B cell (primary cell): ENCODE measurements around the gene PSMC5. TPM values are rescaled to one million over a fixed set of nuclear protein-coding genes. Genes with fewer than 3 reads are reported as not detected.
"Not testable (repeated sequence)": the region's sequence is repeated elsewhere in the genome, so short reads cannot be mapped to it uniquely, and the experiment has no call there.

Experiments used
- ATAC-seq: fragments of 200-7000 bp; cut with Tn5 transposase; one replicate; pipeline ENCODE4 v1.10.0; 2021; ENCODE audit warnings: low read depth, mild to moderate bottlenecking, moderate number of reproducible peaks, moderate library complexity
- CTCF ChIA-PET: fragments of 350-600 bp; sonication (Branson Sonifier 250); formaldehyde crosslinking; loops from one replicate; lab custom pipeline; 2021; ENCODE audit warnings: antibody characterized with exemption, inconsistent platforms; lab: Charles Lee
- POLR2A ChIA-PET: fragments of 350-600 bp; sonication (Branson Sonifier 250); formaldehyde crosslinking; loops from one replicate; lab custom pipeline; 2021; ENCODE audit warnings: antibody characterized with exemption; lab: Charles Lee
- DNase-seq: peaks from one replicate; pipeline ENCODE4 v3.0.0; 2013
- H2AFZ ChIP-seq: 2 replicates; pipeline ENCODE4 v1.6.1; 2012; ENCODE audit warnings: mild to moderate bottlenecking, low read depth, low read length; ENCODE audit not compliant: insufficient read depth, poor library complexity, severe bottlenecking
- H3K27ac ChIP-seq, 2 donors: 1 replicate in 1 of 2; 2 replicates in 1 of 2; pipeline ENCODE4 v1.5.1; 2012 to 2013; ENCODE audit warnings: low read length in 2 of 2, mild to moderate bottlenecking in 2 of 2, moderate library complexity in 1 of 2
- H3K27me3 ChIP-seq, 4 experiments: fragments of 200-600 bp in 1 of 4; sonication (generic) in 1 of 4; replicated peaks in 1 of 4; 1 replicate in 2 of 4; 2 replicates in 2 of 4; pipeline versions ENCODE4 v1.6.1 to v1.7.0; 2013 to 2016; ENCODE audit warnings: low read length in 3 of 4, mild to moderate bottlenecking in 2 of 4, mixed read lengths in 1 of 4, moderate library complexity in 1 of 4; ENCODE audit not compliant: insufficient read depth in 4 of 4, control insufficient read depth in 3 of 4; ENCODE audit errors: control extremely low read depth in 1 of 4
- H3K36me3 ChIP-seq, 2 experiments: replicated peaks in 1 of 2; 1 replicate in 1 of 2; 2 replicates in 1 of 2; pipeline versions ENCODE4 v1.6.1 to v1.7.1; 2013; ENCODE audit warnings: low read length in 1 of 2; ENCODE audit not compliant: insufficient read depth in 2 of 2, control insufficient read depth in 1 of 2; ENCODE audit errors: control extremely low read depth in 1 of 2, extremely low read depth in 1 of 2
- H3K4me1 ChIP-seq, 2 donors: fragments of 200-600 bp in 1 of 2; sonication (generic) in 1 of 2; 1 replicate in 1 of 2; 2 replicates in 1 of 2; pipeline versions ENCODE4 v1.5.1 to v1.6.1; 2013 to 2017; ENCODE audit warnings: low read length in 2 of 2; ENCODE audit not compliant: control insufficient read depth in 2 of 2, insufficient read depth in 2 of 2
- H3K4me2 ChIP-seq: replicated peaks from 2 replicates; pipeline ENCODE3; 2012; ENCODE audit warnings: mild to moderate bottlenecking, low read depth, low read length; ENCODE audit not compliant: poor library complexity, severe bottlenecking
- H3K4me3 ChIP-seq, 5 experiments: fragments of 200-600 bp in 1 of 5; sonication (generic) in 1 of 5; 1 replicate in 3 of 5; 2 replicates in 2 of 5; pipeline versions ENCODE4 v1.5.1 to v1.7.0; 2011 to 2016; ENCODE audit warnings: low read length in 4 of 5, mild to moderate bottlenecking in 4 of 5, low read depth in 2 of 5, control low read depth in 1 of 5, moderate library complexity in 1 of 5; ENCODE audit not compliant: insufficient read depth in 1 of 5; ENCODE audit errors: control extremely low read depth in 1 of 5, extremely low read depth in 1 of 5
- H3K79me2 ChIP-seq: fragments of 200-600 bp; sonication (generic); one replicate; pipeline ENCODE4 v1.6.0; 2016; ENCODE audit warnings: low read length; ENCODE audit not compliant: control insufficient read depth, insufficient read depth
- H3K9ac ChIP-seq: fragments of 200-600 bp; sonication (generic); 2 replicates; pipeline ENCODE4 v1.6.1; 2017; ENCODE audit warnings: mild to moderate bottlenecking, low read length, moderate library complexity
- H3K9me3 ChIP-seq, 3 donors: one replicate each; pipeline versions ENCODE4 v1.6.1 to v1.7.1; 2013; ENCODE audit warnings: low read length in 2 of 3; ENCODE audit not compliant: control insufficient read depth in 2 of 3, insufficient read depth in 1 of 3; ENCODE audit errors: control extremely low read depth in 1 of 3
- H4K20me1 ChIP-seq: 2 replicates; pipeline ENCODE4 v1.6.0; 2012; ENCODE audit warnings: mild to moderate bottlenecking, low read length; ENCODE audit not compliant: insufficient read depth, control insufficient read depth, poor library complexity, severe bottlenecking
- H3K27ac Mint-ChIP-seq: one replicate; pipeline ENCODE4 v1.8.0; 2021; ENCODE audit warnings: mixed read lengths
- H3K27me3 Mint-ChIP-seq: one replicate; pipeline ENCODE4 v1.8.0; 2021; ENCODE audit warnings: mixed read lengths
- H3K4me1 Mint-ChIP-seq: one replicate; pipeline ENCODE4 v1.8.0; 2021; ENCODE audit warnings: mixed read lengths
- H3K4me3 Mint-ChIP-seq: one replicate; pipeline ENCODE4 v1.8.0; 2021; ENCODE audit warnings: mixed read lengths
- H3K9me3 Mint-ChIP-seq: one replicate; pipeline ENCODE4 v1.8.0; 2022; ENCODE audit warnings: mixed read lengths; ENCODE audit not compliant: insufficient read depth
- EZH2 ChIP-seq: IDR thresholded peaks from 2 replicates; pipeline ENCODE4 v1.6.1; 2012; ENCODE audit warnings: borderline replicate concordance, low read depth, mild to moderate bottlenecking, moderate library complexity, low read length; ENCODE audit not compliant: insufficient read depth, poor library complexity, severe bottlenecking
- WGBS: methylation state at CpG from one replicate; pipeline ENCODE4 v1.1.5; 2013; ENCODE audit warnings: missing lambda C conversion rate; ENCODE audit not compliant: insufficient coverage; 5-methylcytosine and 5-hydroxymethylcytosine counted together
- intact Hi-C: fragments of 100-400 bp; cut with micrococcal nuclease; formaldehyde crosslinking; loops from one replicate; pipeline ENCODE4 v1.10.0; 2022
- polyA plus RNA-seq: library from polyadenylated mRNA; depleted of rRNA; stranded (reverse); fragments of >200 nt; gene quantifications from 2 replicates; pipeline ENCODE4 v1.2.3, GENCODE V29; 2012
- total RNA-seq, 2 donors: library from RNA; stranded (reverse); fragments of 120-200 nt in 1 of 2; gene quantifications; 1 replicate in 1 of 2; 2 replicates in 1 of 2; pipeline versions ENCODE4 v1.2.3 to v1.2.4, GENCODE V29; 2013 to 2022
- TF ChIP-seq, protein P1 (sequence below): fragments of 200-600 bp; IDR thresholded peaks from one replicate; pipeline ENCODE4 v1.8.0; 2022; ENCODE audit warnings: antibody characterized with exemption, mild to moderate bottlenecking

PSMC5 gene
- total and polyA plus RNA-seq, 2 donors (not counting 1 experiment from before 2014, with no cell fraction given) = 87.1 to 104 TPM

DNA sequence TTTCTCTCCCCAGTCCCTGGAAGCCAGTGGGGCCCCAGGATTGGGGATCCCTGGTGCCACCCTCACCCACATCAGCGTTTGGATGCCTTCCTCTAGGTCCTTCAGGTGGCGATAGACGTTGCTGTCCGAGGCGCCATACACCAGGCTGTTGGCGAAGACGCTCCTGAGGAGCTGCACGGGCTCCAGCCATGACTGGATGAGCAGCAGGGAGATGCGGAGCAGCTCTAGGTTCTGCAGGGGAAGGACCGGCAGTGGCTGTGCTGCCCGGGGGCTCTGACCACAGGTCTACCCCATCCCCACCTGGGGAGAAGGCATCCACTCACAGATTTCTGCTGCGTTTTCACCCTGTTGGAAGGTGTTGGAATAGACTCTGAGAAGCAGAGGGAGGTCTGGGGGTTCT, 53.5 kb downstream of the PSMC5 start:
- Histone ChIP-seq H3K4me2 (no peak overlapping the region), H3K4me3 (no peak overlapping the region), H3K9me3 (no peaks in the 10 kb centered on the region), H3K27me3 (peaks cover 0 to 3% (median 0%) of the 10 kb centered on the region in 4 experiments), H3K27ac (no peak overlapping the region), H3K36me3 (no peaks in the 10 kb centered on the region), H3K9ac (no peak overlapping the region), H3K4me1 (no peaks in the 10 kb centered on the region), H3K79me2 (no peaks in the 10 kb centered on the region), H4K20me1 (no peaks in the 10 kb centered on the region), H2AFZ (no peak overlapping the region)
- TF ChIP-seq, protein P1, sequence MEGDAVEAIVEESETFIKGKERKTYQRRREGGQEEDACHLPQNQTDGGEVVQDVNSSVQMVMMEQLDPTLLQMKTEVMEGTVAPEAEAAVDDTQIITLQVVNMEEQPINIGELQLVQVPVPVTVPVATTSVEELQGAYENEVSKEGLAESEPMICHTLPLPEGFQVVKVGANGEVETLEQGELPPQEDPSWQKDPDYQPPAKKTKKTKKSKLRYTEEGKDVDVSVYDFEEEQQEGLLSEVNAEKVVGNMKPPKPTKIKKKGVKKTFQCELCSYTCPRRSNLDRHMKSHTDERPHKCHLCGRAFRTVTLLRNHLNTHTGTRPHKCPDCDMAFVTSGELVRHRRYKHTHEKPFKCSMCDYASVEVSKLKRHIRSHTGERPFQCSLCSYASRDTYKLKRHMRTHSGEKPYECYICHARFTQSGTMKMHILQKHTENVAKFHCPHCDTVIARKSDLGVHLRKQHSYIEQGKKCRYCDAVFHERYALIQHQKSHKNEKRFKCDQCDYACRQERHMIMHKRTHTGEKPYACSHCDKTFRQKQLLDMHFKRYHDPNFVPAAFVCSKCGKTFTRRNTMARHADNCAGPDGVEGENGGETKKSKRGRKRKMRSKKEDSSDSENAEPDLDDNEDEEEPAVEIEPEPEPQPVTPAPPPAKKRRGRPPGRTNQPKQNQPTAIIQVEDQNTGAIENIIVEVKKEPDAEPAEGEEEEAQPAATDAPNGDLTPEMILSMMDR = no peak
- TF ChIP-seq EZH2 = no peak
- ChIA-PET POLR2A (no interaction called here), CTCF (interaction anchor here (0.7 to 1.1 kb wide), 2 partner anchors 38 to 828 kb away, joined by 5 to 6 read pairs; partner anchors contain the start of gene GH1)
- no peak overlapping the region for H3K27ac Mint-ChIP-seq
- ATAC-seq (no peak), DNase-seq (no peak)
- H3K27me3 Mint-ChIP-seq = peaks cover 3% of the 10 kb centered on the region
- intact Hi-C loops = no loop called here
- H3K4me3 Mint-ChIP-seq = no peak overlapping the region
- peaks cover 10% of the 10 kb centered on the region for H3K4me1 Mint-ChIP-seq
- H3K9me3 Mint-ChIP-seq = no peaks in the 10 kb centered on the region
- WGBS = 88% methylated on average over 10 of the region's 12 CpGs

DNA sequence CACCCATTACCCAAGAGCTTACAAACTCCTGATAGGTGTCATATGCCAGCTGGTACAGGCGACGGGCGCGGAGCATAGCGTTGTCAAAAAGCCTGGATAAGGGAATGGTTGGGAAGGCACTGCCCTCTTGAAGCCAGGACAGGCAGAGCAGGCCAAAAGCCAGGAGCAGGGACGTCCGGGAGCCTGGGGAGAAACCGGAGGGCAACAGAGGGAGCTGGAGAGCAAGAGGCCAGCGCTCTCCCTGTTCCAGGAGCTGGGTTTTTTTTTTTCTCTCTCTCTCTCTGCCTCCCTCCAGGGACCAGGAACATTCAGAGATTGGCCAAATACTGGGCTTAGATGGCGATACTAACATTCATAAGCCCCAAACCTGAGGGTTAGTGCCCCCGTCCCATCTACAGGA, 54.1 kb downstream of the PSMC5 start:
- peaks cover 10% of the 10 kb centered on the region for H3K4me1 Mint-ChIP-seq
- H3K27ac Mint-ChIP-seq, H3K27me3 Mint-ChIP-seq, DNase-seq, H3K36me3 ChIP-seq, H3K79me2 ChIP-seq, H3K4me3 ChIP-seq, H4K20me1 ChIP-seq, H3K9ac ChIP-seq, H3K4me3 Mint-ChIP-seq, H3K9me3 Mint-ChIP-seq, ATAC-seq, H3K27me3 ChIP-seq, H3K9me3 ChIP-seq, POLR2A ChIA-PET, H2AFZ ChIP-seq, H3K27ac ChIP-seq, H3K4me2 ChIP-seq, intact Hi-C loops, H3K4me1 ChIP-seq: not testable (repeated sequence)
- CTCF ChIA-PET = interaction anchor here (0.7 to 1.1 kb wide), 3 partner anchors 20 to 827 kb away, joined by 3 to 6 read pairs (median 5); partner anchors contain the start of gene GH1
- WGBS = 94% methylated on average over 10 of the region's 11 CpGs

Other genes with a start within 250 kb of the PSMC5 start
- 15.9 and 17.2 TPM in 2 replicates for gene TACO1, start 226.5 kb upstream of the PSMC5 start, total RNA-seq
- gene TACO1, start 226.5 kb upstream of the PSMC5 start, polyA plus RNA-seq = 5.8 and 9.7 TPM in 2 replicates
- gene MAP3K3, start 205.0 kb upstream of the PSMC5 start, total RNA-seq = 74.7 and 80.0 TPM in 2 replicates
- 49.1 and 53.8 TPM in 2 replicates for gene MAP3K3, start 205.0 kb upstream of the PSMC5 start, polyA plus RNA-seq
- gene LIMD2, start 127.3 kb upstream of the PSMC5 start, total RNA-seq = 575 and 587 TPM in 2 replicates
- gene LIMD2, start 127.3 kb upstream of the PSMC5 start, polyA plus RNA-seq = 1,105 and 1,396 TPM in 2 replicates
- 87.4 and 93.2 TPM in 2 replicates for gene STRADA, start 85.6 kb upstream of the PSMC5 start, total RNA-seq
- gene STRADA, start 85.6 kb upstream of the PSMC5 start, polyA plus RNA-seq = 45.2 and 48.1 TPM in 2 replicates
- 36.2 and 39.7 TPM in 2 replicates for gene CCDC47, start 53.8 kb upstream of the PSMC5 start, total RNA-seq
- 7.4 and 12.9 TPM in 2 replicates for gene CCDC47, start 53.8 kb upstream of the PSMC5 start, polyA plus RNA-seq
- gene DDX42, start 53.3 kb upstream of the PSMC5 start, total RNA-seq = 170 and 181 TPM in 2 replicates
- 61.6 and 118 TPM in 2 replicates for gene DDX42, start 53.3 kb upstream of the PSMC5 start, polyA plus RNA-seq
- 75.9 and 78.2 TPM in 2 replicates for gene FTSJ3, start 232 bp downstream of the PSMC5 start, total RNA-seq
- gene FTSJ3, start 232 bp downstream of the PSMC5 start, polyA plus RNA-seq = 26.5 and 35.1 TPM in 2 replicates
- gene SMARCD2, start 15.3 kb downstream of the PSMC5 start, total RNA-seq = 124 and 125 TPM in 2 replicates
- gene SMARCD2, start 15.3 kb downstream of the PSMC5 start, polyA plus RNA-seq = 56.9 and 60.6 TPM in 2 replicates
- gene CSH2, start 46.2 kb downstream of the PSMC5 start, total RNA-seq = not detected in 2 replicates
- not detected in 2 replicates for gene CSH2, start 46.2 kb downstream of the PSMC5 start, polyA plus RNA-seq
- gene GH2, start 54.5 kb downstream of the PSMC5 start, total RNA-seq = not detected in 2 replicates
- gene GH2, start 54.5 kb downstream of the PSMC5 start, polyA plus RNA-seq = not detected in 2 replicates
- gene CSH1, start 69.1 kb downstream of the PSMC5 start, total RNA-seq = not detected in 2 replicates
- gene CSH1, start 69.1 kb downstream of the PSMC5 start, polyA plus RNA-seq = not detected in 2 replicates
- not detected in 2 replicates for gene CSHL1, start 83.8 kb downstream of the PSMC5 start, total RNA-seq
- gene CSHL1, start 83.8 kb downstream of the PSMC5 start, polyA plus RNA-seq = not detected in 2 replicates
- 1.7 and 2.7 TPM in 2 replicates for gene GH1, start 91.4 kb downstream of the PSMC5 start, total RNA-seq
- gene GH1, start 91.4 kb downstream of the PSMC5 start, polyA plus RNA-seq = 2.3 and 3.5 TPM in 2 replicates
- 891 and 915 TPM in 2 replicates for gene CD79B, start 104.9 kb downstream of the PSMC5 start, total RNA-seq
- gene CD79B, start 104.9 kb downstream of the PSMC5 start, polyA plus RNA-seq = 675 and 1,100 TPM in 2 replicates
- gene SCN4A, start 145.5 kb downstream of the PSMC5 start, total RNA-seq = 1.1 TPM in 2 replicates
- 1.4 and 2.2 TPM in 2 replicates for gene SCN4A, start 145.5 kb downstream of the PSMC5 start, polyA plus RNA-seq
- not detected in 2 replicates for gene PRR29, start 170.9 kb downstream of the PSMC5 start, total RNA-seq
- 0.03 and 0.07 TPM in 2 replicates for gene PRR29, start 170.9 kb downstream of the PSMC5 start, polyA plus RNA-seq
- gene ICAM2, start 193.2 kb downstream of the PSMC5 start, total RNA-seq = 48.7 and 55.7 TPM in 2 replicates
- 109 and 149 TPM in 2 replicates for gene ICAM2, start 193.2 kb downstream of the PSMC5 start, polyA plus RNA-seq